Progenitor cell of endocrine pancreas (in vitro differentiated cells): ENCODE data around the gene GPR31. TPM values are rescaled to one million over a fixed set of nuclear protein-coding genes. Genes with fewer than 3 reads are reported as not detected.

ENCODE experiments used
- DNase-seq: peaks from one replicate; pipeline ENCODE4 v3.0.0; 2021; ENCODE audit warnings: low spot score; ENCODE audit not compliant: unreplicated experiment
- H3K27ac Mint-ChIP-seq: 2 replicates; pipeline ENCODE4 v1.8.0; 2021; ENCODE audit warnings: mild to moderate bottlenecking, moderate library complexity, mixed read lengths
- H3K27me3 Mint-ChIP-seq: 2 replicates; pipeline ENCODE4 v1.8.0; 2021; ENCODE audit warnings: mixed read lengths
- H3K36me3 Mint-ChIP-seq: 2 replicates; pipeline ENCODE4 v1.8.0; 2022; ENCODE audit warnings: mixed read lengths; ENCODE audit not compliant: insufficient read depth
- H3K4me1 Mint-ChIP-seq: 2 replicates; pipeline ENCODE4 v1.8.0; 2021; ENCODE audit warnings: low read depth, mixed read lengths
- H3K4me3 Mint-ChIP-seq: 2 replicates; pipeline ENCODE4 v1.8.0; 2021; ENCODE audit warnings: low read depth, mild to moderate bottlenecking, moderate library complexity, mixed read lengths
- H3K9me3 Mint-ChIP-seq: 2 replicates; pipeline ENCODE4 v1.8.0; 2021; ENCODE audit warnings: low read depth, mixed read lengths
- total RNA-seq: library from RNA; stranded (reverse); gene quantifications from 2 replicates; pipeline ENCODE4 v1.2.1, GENCODE V29; 2021
- TF ChIP-seq, protein P1 (sequence below): fragments of 200-600 bp; sonication (generic); IDR thresholded peaks from one replicate; pipeline ENCODE4 v1.5.0; 2021; ENCODE audit warnings: antibody characterized with exemption, mild to moderate bottlenecking; ENCODE audit not compliant: unreplicated experiment

The GPR31 gene
- total RNA-seq, 1 donor from 2014 or later: not detected

GRCh38 chr6:167127785-167128531, 29.8 kb downstream of the GPR31 start:
- H3K27me3 Mint-ChIP-seq: peaks cover 4% of the 10 kb centered on the region
- DNase-seq: no peak
- peaks cover 2% of the 10 kb centered on the region for H3K4me1 Mint-ChIP-seq
- TF ChIP-seq, protein P1, sequence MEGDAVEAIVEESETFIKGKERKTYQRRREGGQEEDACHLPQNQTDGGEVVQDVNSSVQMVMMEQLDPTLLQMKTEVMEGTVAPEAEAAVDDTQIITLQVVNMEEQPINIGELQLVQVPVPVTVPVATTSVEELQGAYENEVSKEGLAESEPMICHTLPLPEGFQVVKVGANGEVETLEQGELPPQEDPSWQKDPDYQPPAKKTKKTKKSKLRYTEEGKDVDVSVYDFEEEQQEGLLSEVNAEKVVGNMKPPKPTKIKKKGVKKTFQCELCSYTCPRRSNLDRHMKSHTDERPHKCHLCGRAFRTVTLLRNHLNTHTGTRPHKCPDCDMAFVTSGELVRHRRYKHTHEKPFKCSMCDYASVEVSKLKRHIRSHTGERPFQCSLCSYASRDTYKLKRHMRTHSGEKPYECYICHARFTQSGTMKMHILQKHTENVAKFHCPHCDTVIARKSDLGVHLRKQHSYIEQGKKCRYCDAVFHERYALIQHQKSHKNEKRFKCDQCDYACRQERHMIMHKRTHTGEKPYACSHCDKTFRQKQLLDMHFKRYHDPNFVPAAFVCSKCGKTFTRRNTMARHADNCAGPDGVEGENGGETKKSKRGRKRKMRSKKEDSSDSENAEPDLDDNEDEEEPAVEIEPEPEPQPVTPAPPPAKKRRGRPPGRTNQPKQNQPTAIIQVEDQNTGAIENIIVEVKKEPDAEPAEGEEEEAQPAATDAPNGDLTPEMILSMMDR: no peak
- no peaks in the 10 kb centered on the region for H3K9me3 Mint-ChIP-seq
- no peak overlapping the region for H3K27ac Mint-ChIP-seq
- H3K36me3 Mint-ChIP-seq: no peaks in the 10 kb centered on the region
- H3K4me3 Mint-ChIP-seq: no peak overlapping the region

GRCh38 chr6:167125855-167126349, 31.9 kb downstream of the GPR31 start:
- no peak overlapping the region for H3K27ac Mint-ChIP-seq
- peaks cover 2% of the 10 kb centered on the region for H3K4me1 Mint-ChIP-seq
- H3K4me3 Mint-ChIP-seq: no peak overlapping the region
- no peaks in the 10 kb centered on the region for H3K36me3 Mint-ChIP-seq
- TF ChIP-seq, protein P1: no peak
- peaks cover 4% of the 10 kb centered on the region for H3K27me3 Mint-ChIP-seq
- no peak for DNase-seq
- no peaks in the 10 kb centered on the region for H3K9me3 Mint-ChIP-seq

DNA sequence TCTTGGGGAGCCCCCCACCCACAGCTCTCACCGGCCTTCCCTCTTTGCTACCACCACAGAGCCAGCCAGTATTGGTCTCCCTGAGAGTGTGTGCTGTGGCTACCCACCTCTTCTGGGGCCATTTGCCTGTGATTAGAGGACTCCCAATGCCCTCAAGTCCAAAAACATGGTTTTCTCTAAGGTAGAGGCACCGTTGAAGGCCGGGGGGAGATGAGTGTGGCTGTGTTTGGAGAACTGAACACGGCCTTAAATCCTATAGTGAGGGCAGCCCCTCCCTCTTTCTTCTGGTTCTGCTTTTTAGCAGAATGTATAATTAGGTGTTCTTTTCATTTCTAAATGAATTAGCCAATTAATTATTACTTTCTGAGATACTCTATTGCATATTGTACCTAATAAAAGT, 32.4 kb downstream of the GPR31 start:
- Mint-ChIP-seq H3K4me3 (no peak overlapping the region), H3K27me3 (peaks cover 4% of the 10 kb centered on the region), H3K36me3 (no peaks in the 10 kb centered on the region), H3K9me3 (no peaks in the 10 kb centered on the region), H3K4me1 (peaks cover 2% of the 10 kb centered on the region), H3K27ac (no peak overlapping the region)
- TF ChIP-seq, protein P1: no peak
- DNase-seq: no peak

DNA sequence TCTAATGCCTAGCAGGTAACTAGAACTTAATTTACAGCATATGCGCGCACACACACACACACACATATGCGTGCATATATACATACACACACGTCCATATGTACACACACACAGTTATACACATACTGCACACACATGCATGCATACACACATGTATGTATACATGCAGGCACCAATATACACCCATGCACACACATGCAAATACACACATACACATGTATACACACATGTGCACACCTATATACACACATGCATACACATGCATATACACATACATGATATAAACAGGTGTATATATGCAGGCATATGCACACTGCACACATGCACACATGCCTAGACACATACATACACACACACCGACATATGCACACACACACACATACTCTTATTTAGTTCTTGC, 33.0 kb downstream of the GPR31 start:
- no peak overlapping the region for H3K4me3 Mint-ChIP-seq
- DNase-seq: no peak
- H3K4me1 Mint-ChIP-seq: peaks cover 2% of the 10 kb centered on the region
- H3K27ac Mint-ChIP-seq: no peak overlapping the region
- no peaks in the 10 kb centered on the region for H3K9me3 Mint-ChIP-seq
- H3K36me3 Mint-ChIP-seq: no peaks in the 10 kb centered on the region
- H3K27me3 Mint-ChIP-seq: no peaks in the 10 kb centered on the region
- TF ChIP-seq, protein P1: no peak

- no peak for DNase-seq
- H3K9me3 Mint-ChIP-seq: no peaks in the 10 kb centered on the region
- H3K4me1 Mint-ChIP-seq: peaks cover 2% of the 10 kb centered on the region
- H3K4me3 Mint-ChIP-seq: no peak within 1 kb of the TSS
- H3K27me3 Mint-ChIP-seq: no peaks in the 10 kb centered on the region
- TF ChIP-seq, protein P1: no peak
- no peaks in the 10 kb centered on the region for H3K36me3 Mint-ChIP-seq
- H3K27ac Mint-ChIP-seq: peak within 1 kb of the TSS; percentile 55
Observed at GRCh38 chr6:167122827-167123657, 34.7 kb downstream of the GPR31 start, which contains the start of gene CCR6. Gene CCR6 (plus strand): TSS chr6:167123096. CDS start chr6:167136135, 13,039 bp downstream.
